GM19452 (cell line): ENCODE measurements around the gene HMX3.
"Not testable (repeated sequence)": the region's sequence is repeated elsewhere in the genome, so short reads cannot be mapped to it uniquely, and the experiment has no call there.

Source experiments
- ATAC-seq: cut with Tn5 transposase; IDR thresholded peaks from one replicate; pipeline ENCODE4 v1.9.1; 2021; ENCODE audit not compliant: unreplicated experiment

HMX3 gene

DNA sequence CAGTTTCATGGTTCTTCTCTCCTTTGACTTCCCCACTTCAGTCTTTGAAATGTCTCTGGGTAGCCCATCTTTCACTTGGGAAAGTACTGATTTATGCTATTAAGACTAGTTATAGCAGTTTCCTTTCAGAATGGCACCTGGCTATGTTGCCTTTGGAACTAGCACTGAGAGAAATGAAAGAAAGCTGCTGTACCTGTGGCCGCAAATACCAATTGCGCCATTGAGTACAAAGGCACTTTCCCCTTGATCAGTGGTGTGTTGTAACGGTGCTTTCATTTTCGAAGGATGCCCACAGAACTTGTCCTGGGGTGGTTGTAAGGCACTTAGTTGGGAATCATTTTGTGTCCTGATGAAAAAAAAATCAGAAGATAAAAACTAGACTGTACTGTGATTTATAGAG is 35.2 kb downstream of the HMX3 start:
- ATAC-seq = no peak

DNA sequence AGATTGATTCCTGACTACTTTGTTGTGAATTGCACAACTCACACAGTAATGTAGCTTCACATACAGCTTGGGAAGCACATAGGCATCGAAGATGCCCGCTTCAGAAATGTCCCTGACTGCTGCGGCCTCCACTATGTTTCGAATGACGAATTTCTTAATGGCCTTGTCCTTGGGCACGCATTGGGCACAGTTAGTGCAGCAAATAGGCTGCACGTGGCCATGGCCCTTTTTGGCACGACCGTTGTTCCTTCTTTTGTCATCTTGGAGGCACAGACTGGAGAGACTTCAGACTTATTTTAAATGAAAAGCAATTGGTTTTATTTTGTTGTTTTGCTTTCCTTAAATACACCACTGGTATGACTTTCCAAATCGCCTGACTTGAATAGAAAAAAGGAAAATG is 35.8 kb downstream of the HMX3 start:
- ATAC-seq = not testable (repeated sequence)

DNA sequence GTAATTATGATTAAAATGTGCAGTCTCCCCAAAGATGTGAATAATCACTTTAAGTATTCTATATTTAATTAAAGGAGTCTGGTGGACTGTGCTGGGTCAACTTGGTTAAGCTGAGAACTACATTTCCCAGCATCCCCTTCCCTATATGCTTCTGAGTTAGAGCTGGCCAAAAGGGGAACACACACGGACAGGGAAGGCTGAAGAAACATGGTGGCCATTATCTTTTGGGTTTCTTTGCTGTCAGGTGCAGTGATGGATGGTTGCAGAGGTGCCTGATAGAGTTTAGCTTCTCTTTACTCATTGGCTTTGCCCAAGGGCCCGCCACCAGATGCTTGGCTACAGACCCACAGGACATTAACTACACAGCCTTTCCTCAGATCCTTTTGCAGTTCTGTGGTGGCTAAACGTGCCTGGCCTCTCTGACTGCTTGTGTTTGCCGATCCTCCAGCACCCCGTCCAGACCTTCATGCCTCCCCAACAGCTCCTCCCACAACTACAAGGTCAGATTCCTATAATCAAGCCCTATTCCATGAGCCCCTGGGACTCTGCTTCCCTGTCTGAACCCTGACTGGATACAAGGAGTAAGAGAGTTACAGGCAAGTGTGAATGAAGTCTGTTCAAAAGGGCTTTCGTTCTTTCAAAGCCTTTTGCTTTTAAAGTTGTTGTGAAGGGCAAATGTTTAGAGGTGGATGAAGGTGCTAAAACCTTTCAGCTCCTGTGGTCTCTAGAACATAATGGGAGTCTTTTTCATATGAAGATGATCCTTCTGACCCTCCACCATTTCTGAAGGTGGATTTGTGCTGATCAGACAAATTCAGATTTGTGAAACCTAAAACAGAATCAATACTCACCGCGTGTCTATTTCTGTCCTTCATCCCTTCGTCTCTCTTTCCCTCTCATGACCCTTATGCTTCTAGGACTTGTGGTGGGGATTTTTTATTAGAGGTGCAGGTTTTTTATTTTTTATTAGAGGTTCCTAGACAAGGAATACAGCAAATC is 39.9 kb downstream of the HMX3 start:
- ATAC-seq = no peak

DNA sequence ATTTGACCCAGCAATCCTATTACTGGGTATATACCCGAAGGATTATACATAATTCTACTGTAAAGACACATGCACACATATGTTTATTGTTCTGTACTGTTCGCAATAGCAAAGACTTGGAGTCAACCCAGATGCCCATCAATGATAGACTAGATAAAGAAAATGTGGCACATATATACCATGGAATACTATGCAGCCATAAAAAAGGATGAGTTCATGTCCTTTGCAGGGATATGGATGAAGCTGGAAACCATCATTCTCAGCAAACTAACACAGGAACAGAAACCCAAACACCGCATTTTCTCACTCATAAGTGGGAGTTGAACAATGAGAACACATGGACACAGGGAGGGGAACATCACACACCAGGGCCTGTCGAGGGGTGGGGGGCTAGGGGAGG is 42.6 kb downstream of the HMX3 start:
- not testable (repeated sequence) for ATAC-seq

DNA sequence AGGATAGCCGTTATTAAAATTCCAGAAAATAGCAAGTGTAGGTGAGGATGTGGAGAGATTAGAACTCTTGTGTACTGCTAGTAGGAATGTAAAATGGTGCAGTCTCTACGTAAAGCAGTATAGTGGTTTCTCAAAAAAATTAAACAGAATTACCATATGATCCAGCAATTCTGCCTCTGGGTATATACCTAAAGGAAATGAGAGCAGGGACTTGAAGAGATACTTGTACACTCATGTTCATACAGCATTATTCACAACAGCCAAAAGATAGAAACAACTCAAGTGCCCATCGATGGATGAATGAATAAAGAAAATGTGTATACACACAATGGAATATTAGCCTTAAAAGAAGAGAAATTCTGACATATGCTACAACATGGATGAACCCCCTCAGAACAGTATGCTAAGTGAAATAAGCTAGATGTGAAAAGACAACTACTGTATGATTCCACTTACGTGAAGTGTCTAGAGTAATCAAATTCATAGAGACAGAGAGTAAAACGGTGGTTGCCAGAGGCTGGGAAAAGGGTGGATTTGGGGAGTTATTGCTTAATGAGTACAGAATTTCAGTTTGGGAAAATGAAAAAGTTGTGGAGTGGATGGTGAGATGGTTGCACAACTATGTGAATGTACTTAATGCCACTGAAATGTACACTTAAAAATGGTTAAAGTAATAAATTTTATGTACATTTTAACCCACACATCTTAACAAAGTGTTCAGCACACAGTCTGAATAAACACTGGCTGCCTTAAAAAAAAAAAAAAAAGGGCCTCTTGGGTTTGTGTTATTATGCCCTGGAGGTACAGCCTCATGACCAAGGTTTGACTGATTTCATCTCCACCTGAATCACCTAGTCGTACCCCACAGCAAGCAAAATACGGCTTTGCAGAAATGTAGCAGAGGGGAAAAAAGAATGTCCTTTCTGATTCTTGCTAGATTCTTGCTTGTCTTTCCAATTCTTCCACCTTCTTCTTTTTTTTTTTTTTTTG is 44.6 kb downstream of the HMX3 start:
- no peak for ATAC-seq

DNA sequence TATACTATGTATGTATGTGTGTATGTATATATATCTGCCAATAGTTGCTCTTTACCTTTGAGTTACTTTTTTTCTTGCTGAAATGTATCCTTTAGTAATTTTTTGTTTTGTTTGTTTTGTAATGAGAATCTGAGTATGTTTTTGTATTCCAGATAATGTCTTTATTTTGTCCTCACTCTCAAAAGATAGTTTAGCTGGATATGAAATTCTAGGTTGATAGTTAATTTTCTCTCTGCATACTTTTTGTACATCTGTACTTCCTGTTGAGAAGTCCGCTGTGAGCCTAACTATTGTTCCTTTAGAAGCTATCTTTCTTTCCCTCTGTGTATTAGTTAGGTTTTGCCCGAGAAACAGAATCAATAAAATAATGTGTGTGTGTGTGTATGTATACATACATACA is 48.0 kb downstream of the HMX3 start:
- no peak for ATAC-seq

DNA sequence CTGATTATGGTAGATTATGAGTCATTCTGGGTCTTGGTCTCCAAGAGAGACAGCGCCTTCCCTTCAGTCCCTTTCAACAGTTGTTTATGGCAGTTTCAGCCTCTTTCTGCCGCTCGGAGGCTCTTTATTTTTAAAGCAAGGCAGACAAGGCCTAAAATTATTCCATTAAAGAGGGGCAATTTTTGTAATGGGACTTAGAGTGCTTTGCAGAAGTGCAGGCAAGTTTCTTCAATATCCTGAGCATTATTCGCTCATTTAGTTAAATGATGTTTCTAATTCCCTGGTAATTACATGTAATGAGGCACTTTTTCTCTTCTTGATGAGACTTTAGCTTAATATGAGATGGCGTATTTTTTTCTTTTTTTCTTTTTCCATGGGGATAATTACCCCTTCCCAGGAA is 52.0 kb downstream of the HMX3 start:
- no peak for ATAC-seq
